Limb (tissue), 2 donors: ENCODE results near the gene NAB1.
"Not testable (repeated sequence)": the region's sequence is repeated elsewhere in the genome, so short reads cannot be mapped to it uniquely, and the experiment has no call there.

Experiments used
- DNase-seq, 2 donors: peaks; one replicate each; pipeline ENCODE4 v3.0.0-alpha.2; 2016; ENCODE audit errors: extremely low spot score in 2 of 2

Gene NAB1, protein sequence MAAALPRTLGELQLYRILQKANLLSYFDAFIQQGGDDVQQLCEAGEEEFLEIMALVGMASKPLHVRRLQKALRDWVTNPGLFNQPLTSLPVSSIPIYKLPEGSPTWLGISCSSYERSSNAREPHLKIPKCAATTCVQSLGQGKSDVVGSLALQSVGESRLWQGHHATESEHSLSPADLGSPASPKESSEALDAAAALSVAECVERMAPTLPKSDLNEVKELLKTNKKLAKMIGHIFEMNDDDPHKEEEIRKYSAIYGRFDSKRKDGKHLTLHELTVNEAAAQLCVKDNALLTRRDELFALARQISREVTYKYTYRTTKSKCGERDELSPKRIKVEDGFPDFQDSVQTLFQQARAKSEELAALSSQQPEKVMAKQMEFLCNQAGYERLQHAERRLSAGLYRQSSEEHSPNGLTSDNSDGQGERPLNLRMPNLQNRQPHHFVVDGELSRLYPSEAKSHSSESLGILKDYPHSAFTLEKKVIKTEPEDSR

DNA sequence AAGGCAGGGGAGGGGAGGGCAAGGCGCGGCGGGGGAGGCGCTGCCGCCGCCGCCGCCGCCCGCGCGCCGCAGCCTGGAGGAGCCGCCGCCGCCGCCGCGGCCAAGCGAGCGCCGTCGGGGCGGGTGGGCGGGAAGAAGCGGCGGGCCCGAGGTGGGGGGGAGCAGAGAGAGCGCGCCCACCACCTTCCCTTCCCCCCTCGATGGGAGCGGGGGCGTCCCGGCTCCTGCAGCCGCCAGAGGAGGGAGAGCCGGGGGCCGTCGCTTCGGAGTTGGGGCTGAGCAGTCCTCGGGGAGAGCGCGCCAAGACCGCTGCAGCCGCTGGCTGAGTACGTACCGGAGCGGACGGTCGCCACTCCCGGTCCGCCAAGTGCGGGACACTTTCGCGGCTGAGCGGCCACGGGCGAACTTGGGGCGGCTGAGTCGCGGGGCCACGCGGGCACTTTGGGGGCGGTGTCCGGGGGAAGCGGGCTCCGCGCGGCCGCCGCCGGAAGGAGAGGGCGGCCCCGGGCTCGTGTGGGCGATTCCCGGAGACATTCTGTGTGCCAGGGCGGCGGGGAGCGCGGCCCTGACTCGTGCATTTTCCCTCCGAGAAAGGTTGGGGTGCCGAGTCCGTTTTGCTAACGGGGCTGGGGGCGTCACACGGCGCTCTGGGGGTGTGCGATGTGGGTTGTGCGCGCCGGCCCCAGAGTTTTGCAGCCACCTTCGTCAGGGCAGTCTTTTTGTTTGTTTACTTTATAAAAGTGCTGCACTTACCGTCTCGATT is at the start of gene NAB1:
NAB1 (plus strand) TSS at position 49 of the 763 bp plus-strand sequence. CDS start 10,094 bp downstream, outside the sequence.
- DNase-seq: peak in 1 of 2 donors; percentile 85

DNA sequence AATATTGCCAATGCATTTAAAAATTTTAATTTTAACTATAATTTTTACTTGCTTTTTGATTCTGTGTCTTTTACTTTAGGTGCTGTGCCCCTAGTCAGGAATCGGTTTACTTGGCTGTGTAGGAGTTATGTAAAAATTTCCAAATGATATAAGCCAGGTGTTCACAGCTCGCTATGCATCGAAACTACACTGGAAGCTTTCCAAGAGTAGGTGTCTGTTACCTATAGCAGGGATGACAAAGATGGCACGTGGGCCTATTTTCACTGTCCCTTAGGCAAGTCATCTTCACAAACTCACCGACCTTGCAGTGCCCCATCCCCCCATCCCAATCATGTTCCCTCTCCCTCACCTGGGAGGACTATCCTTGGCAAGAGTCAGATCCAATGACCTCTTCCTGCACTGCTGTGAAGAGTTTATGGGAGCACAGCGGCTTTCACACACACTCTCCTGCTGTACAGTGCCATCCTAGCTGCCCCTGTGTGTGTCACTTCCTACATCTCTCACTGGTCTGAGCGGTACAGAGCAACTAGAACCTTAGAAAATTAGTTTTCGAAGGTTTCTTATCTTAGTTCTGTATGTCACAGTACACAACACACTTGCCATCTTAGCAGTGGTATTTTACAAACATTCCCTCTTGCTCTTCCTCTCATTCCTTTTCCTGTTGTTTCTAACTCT is 49.2 kb upstream of the NAB1 start:
- DNase-seq: no peak

DNA sequence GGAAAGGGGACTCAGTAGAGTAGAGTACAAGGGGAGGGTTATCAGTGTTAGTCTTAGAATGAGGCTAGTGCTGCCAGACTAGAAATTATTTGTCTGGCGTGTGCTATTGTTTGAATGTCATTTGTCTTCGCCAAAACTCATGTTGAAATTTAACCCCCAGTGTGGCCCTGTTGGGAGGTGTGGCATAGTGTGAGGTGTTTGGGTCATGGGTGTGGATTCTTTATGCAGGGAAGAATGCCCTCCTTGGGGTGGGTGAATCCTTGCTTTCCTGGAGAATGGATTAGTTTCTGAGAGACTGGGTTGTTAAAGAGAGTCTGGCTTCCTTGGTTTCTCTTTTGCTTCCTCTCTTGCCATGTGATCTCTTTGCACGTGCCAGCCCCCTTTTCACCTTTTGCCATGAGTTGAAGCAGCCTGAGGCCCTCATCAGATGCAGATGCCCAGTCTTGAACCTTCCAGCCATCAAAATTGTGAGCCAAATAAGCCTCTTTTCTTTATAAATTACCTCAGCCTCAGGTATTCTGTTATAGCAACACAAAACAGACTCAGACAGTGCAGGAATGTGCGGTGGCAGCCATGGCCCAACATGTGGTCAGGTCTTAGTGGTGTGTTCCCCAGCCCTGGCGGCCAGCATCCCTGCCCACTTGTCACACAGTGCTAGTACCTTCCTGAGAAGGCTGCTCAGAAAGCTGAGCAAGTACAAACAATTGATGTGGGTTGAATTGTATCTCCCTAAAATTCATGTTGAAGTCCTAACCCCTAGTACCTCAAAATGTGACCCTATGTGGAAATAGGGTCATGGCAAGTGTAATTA is 48.4 kb upstream of the NAB1 start:
- DNase-seq: no peak

GRCh38 chr2:190603374-190603773 is 45.5 kb upstream of the NAB1 start:
- no peak for DNase-seq

- DNase-seq: no peak
These were observed 41.8 kb upstream of the NAB1 start for GRCh38 chr2:190607014-190607597.

GRCh38 chr2:190607657-190608357 is 41.1 kb upstream of the NAB1 start:
- DNase-seq: no peak

GRCh38 chr2:190608863-190609262 is 40.0 kb upstream of the NAB1 start:
- DNase-seq: peak in 1 of 2 donors; percentile 30

GRCh38 chr2:190609397-190609796 is 39.5 kb upstream of the NAB1 start:
- not testable (repeated sequence) for DNase-seq

GRCh38 chr2:190610528-190610927 is 38.4 kb upstream of the NAB1 start:
- not testable (repeated sequence) for DNase-seq

- no peak for DNase-seq
These were observed 33.2 kb upstream of the NAB1 start for GRCh38 chr2:190615555-190616200.

DNA sequence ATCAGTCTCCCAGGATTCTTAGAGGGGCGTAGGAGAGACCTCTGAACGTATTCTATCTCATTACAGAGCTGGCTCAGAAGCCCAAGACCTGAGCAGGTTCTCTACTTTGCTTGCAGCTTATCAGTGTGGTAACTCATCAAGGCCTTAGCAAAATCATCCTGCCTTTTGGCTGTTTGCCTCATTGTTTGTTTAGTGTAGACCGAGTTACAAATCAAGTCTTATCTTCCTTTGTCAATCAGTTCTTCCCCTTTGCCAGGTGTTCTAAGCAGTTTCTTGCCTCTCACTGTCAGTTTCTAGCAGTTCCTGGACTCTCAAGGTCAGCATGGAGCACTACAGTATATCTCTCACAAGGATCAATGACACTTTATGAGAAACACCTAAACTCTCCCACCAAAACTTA is 30.9 kb upstream of the NAB1 start:
- no peak for DNase-seq

- DNase-seq: no peak
These were observed 23.2 kb upstream of the NAB1 start for GRCh38 chr2:190625691-190626090.

DNA sequence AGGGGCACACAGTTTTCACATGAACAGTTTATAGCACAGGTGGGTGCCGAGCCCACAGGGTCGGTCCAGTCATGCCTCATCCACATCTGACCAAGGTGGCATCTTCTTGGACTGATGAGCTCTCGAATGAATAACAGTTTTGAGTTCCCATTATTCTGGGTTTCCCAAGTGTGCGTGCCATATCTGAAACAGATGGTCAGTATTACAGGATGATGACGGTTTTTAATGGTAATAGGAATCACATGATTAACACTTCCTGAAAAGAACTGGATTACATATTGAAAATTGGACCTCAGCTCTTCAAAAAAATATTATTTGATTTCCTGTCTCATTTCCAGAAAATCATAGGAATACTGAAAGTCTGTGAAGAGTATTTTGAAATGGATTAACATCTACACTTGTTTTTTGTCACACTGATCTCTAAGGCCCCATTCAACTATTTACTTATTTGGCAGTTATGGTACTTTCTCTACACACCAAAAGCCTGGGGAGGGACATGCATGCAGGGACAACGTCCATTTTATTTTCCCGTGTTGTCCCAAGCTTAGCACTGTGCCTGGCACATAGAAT is 22.2 kb upstream of the NAB1 start:
- DNase-seq: no peak

DNA sequence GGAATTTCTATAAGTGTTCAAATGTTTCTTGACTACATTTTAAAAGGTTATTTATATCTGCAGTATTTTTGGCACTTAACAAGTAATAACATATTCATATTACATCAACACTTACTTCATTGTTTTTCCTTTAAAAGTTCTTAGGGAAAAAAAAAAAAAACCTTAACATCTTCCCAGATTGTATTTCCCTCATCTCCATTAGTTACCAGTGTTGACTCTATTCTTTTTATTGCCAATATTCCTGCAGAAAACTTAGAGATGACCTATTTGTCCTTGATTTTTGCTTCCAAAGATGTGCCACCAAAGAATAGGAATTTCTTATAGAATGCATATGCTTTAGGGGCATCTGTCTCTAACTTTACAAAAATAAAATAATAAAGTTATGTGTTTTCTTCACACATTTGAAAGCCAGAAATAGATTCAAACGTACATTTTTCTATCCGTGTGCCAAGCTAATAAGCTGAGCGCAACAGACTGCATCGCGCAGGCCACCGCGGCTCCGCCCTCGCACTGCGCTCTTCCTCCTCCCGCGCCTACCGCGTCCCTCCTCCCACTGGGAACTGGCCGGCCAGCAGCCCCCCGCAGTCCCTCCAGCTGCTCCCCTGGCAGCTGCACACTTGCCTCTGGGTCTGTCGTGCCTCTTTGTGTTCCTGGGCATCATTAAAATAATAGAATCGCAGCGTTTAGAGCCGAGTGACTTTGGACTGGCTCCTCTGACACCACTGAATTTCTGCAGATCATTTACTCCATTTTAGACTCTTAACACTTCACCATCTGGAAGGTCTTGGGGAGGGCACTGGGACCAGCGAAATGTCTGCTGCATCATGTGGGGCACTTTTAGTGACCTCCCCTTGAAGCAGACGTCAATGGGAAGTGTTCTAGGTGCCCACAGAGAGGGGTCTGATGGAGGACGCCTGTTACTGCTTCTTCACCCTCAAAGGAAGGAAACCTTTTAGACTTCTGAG is 21.2 kb upstream of the NAB1 start:
- peak; percentile 75 to 86 for DNase-seq

DNA sequence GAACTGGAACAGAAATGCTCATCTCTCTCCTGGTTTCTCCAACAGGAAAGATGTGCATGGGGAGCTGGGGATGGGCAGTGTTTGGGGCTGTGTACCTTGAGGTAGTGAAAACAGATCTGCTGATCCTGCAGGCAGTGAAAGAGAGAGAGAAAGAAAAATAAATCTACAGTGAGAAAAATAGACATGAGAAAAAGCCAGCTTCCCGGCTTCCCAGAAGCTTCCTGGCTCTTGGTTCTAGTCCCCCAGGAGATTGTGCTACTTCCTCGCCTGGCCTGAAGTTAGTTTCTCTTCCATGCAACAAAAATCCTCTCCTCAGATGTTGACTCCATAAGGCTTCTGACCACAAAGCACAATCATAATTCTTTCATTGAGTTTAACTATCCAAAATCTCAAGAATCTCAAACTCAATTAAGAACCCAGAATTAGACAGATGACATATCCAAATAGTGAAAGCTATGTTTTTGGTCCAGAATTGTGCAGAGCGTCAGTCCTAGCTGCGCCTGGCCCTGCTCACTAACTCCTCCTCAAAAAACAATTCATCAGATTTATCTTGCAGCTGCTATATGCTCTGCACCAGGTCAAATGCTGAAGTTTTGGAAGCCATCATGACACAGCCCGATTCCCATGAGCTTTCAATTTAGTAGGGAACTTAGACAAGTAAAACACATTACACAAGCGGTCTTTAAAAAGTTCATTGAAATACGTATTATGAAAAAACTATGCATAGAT is 20.1 kb upstream of the NAB1 start:
- DNase-seq: peak in 1 of 2 donors; percentile 29

DNA sequence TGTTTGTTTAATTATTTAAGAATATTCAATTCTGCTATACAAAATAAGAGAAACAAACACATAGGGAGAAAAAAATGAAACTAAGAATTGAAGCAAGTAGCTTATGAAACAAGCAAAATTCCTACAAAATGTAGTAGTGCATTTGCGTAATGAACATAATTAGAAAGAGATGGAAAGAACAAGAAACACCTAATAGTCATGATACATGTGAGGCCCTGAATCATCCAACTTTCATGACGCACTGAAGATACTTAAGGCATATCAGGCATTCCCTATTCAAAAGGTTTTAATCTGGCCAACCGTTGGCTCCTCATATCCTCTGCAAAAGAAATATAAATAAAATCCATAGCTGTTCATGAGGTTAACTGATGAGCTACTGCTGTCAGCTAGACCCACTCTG is 14.5 kb upstream of the NAB1 start:
- DNase-seq: no peak

GRCh38 chr2:190635781-190636180 is 13.1 kb upstream of the NAB1 start:
- DNase-seq: no peak
